ENCODE results near the gene CFAP92. TPM values are rescaled to one million over a fixed set of nuclear protein-coding genes. Genes with fewer than 3 reads are reported as not detected.
A peak's percentile ranks its signal among the peaks of the same experiment; 100 is the strongest.

CFAP92 gene
- total RNA-seq, 1 donor from 2014 or later: 0.52 TPM

DNA sequence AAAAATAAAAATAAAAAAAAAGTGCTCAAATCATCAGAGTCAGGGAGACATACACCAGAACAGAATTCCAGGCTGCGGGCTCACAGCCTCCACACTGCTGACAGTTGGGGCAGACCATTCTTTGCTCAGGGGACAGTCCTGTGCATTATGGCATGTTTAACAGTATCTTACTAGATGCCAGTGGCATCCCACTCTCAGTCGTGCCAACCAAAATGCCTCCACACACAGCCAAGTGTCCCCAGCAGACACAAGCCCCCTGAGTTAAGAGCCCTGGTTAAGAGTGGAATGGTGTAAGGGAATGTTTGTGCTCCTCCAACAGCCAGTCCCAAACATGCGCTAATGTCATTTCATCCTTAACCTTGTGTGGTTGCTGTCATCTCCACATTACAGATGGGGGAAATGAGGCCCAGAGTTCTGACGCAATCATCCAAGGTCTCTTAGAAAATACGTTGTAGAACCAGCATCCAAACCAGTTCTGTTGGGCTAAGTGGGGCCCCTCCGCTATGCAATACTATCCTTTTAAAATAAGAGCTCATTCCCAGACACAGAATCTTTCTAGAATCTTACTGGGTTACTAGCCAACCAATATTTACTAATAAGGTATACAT lies 26.0 kb downstream of the CFAP92 start:
- Mint-ChIP-seq H3K4me1 (ENCODE audit: low read depth, unreplicated experiment) (no peaks in the 10 kb centered on the region), H3K27ac (ENCODE audit: unreplicated experiment) (no peak overlapping the region), H3K9me3 (ENCODE audit: unreplicated experiment) (peaks cover 3% of the 10 kb centered on the region), H3K27me3 (ENCODE audit: low read depth, unreplicated experiment) (peaks cover 19% of the 10 kb centered on the region), H3K4me3 (ENCODE audit: unreplicated experiment) (no peak overlapping the region), H3K36me3 (ENCODE audit: low read depth, unreplicated experiment) (no peaks in the 10 kb centered on the region)
- H4K20me1 ChIP-seq (ENCODE audit: insufficient read depth, low read length): no peaks in the 10 kb centered on the region
- H3K9ac ChIP-seq (ENCODE audit: low read length): no peak overlapping the region
- no peaks in the 10 kb centered on the region for H3K79me2 ChIP-seq (ENCODE audit: insufficient read depth, low read length)
- no peaks in the 10 kb centered on the region for H3K9me3 ChIP-seq (ENCODE audit: insufficient read depth, low read depth, low read length)
- TF ChIP-seq, protein P1, sequence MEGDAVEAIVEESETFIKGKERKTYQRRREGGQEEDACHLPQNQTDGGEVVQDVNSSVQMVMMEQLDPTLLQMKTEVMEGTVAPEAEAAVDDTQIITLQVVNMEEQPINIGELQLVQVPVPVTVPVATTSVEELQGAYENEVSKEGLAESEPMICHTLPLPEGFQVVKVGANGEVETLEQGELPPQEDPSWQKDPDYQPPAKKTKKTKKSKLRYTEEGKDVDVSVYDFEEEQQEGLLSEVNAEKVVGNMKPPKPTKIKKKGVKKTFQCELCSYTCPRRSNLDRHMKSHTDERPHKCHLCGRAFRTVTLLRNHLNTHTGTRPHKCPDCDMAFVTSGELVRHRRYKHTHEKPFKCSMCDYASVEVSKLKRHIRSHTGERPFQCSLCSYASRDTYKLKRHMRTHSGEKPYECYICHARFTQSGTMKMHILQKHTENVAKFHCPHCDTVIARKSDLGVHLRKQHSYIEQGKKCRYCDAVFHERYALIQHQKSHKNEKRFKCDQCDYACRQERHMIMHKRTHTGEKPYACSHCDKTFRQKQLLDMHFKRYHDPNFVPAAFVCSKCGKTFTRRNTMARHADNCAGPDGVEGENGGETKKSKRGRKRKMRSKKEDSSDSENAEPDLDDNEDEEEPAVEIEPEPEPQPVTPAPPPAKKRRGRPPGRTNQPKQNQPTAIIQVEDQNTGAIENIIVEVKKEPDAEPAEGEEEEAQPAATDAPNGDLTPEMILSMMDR (IDR thresholded peaks at IDR 0.05; ENCODE audit: insufficient read depth, low read depth, low read length): no peak
- TF ChIP-seq EZH2 (IDR thresholded peaks at IDR 0.05; ENCODE audit: insufficient read depth, low read length): no peak
- H2AFZ ChIP-seq (ENCODE audit: low read depth, low read length): no peak overlapping the region
- peaks cover 8% of the 10 kb centered on the region for H3K27me3 ChIP-seq (ENCODE audit: insufficient read depth, low read length)
- FAIRE-seq: no peak
- DNase-seq (ENCODE audit: low read depth): no peak
- H3K4me3 ChIP-seq (ENCODE audit: insufficient read depth, low read depth, low read length): no peak overlapping the region
- H3K4me1 ChIP-seq (ENCODE audit: insufficient read depth, low read length): no peaks in the 10 kb centered on the region
- no peak overlapping the region for H3K4me2 ChIP-seq (ENCODE audit: low read length)
- H3K27ac ChIP-seq (ENCODE audit: low read depth, low read length): no peak overlapping the region
- no peaks in the 10 kb centered on the region for H3K36me3 ChIP-seq (ENCODE audit: insufficient read depth, low read length)

DNA sequence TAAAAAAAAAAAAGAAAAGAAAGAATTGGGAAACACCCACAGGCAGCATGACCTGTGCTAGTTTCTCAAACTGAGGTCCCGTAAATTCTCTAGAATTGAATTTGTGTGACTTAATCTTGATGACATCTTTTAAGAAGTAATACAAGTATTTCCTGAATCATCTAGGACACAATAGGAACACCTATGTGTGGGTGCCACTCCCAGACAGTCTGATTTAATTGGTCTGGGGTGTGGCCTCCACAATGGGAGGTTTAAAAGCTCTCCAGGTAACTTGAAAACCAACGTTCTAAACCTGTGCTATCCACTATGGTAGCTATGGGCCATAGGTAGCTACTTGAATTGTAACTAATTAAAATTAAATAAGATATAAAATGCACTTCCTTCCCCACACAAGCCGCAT lies 28.1 kb downstream of the CFAP92 start:
- no peaks in the 10 kb centered on the region for H3K4me1 Mint-ChIP-seq (ENCODE audit: low read depth, unreplicated experiment)
- H3K27me3 ChIP-seq (ENCODE audit: insufficient read depth, low read length): peaks cover 3% of the 10 kb centered on the region
- no peak for TF ChIP-seq EZH2 (IDR thresholded peaks at IDR 0.05; ENCODE audit: insufficient read depth, low read length)
- TF ChIP-seq, protein P1 (IDR thresholded peaks at IDR 0.05; ENCODE audit: insufficient read depth, low read depth, low read length): no peak
- peaks cover 38% of the 10 kb centered on the region for H3K27me3 Mint-ChIP-seq (ENCODE audit: low read depth, unreplicated experiment)
- H3K4me3 Mint-ChIP-seq (ENCODE audit: unreplicated experiment): no peak overlapping the region
- H3K9me3 ChIP-seq (ENCODE audit: insufficient read depth, low read depth, low read length): no peaks in the 10 kb centered on the region
- H2AFZ ChIP-seq (ENCODE audit: low read depth, low read length): no peak overlapping the region
- FAIRE-seq (no peak), DNase-seq (ENCODE audit: low read depth) (no peak)
- H3K36me3 Mint-ChIP-seq (ENCODE audit: low read depth, unreplicated experiment): no peaks in the 10 kb centered on the region
- H3K79me2 ChIP-seq (ENCODE audit: insufficient read depth, low read length): no peaks in the 10 kb centered on the region
- H3K36me3 ChIP-seq (ENCODE audit: insufficient read depth, low read length): no peaks in the 10 kb centered on the region
- no peak overlapping the region for H3K27ac Mint-ChIP-seq (ENCODE audit: unreplicated experiment)
- H3K9ac ChIP-seq (ENCODE audit: low read length): no peak overlapping the region
- no peaks in the 10 kb centered on the region for H4K20me1 ChIP-seq (ENCODE audit: insufficient read depth, low read length)
- no peak overlapping the region for H3K4me3 ChIP-seq (ENCODE audit: insufficient read depth, low read depth, low read length)
- H3K4me2 ChIP-seq (ENCODE audit: low read length): no peak overlapping the region
- H3K27ac ChIP-seq (ENCODE audit: low read depth, low read length): no peak overlapping the region
- H3K9me3 Mint-ChIP-seq (ENCODE audit: unreplicated experiment): peaks cover 3% of the 10 kb centered on the region
- no peaks in the 10 kb centered on the region for H3K4me1 ChIP-seq (ENCODE audit: insufficient read depth, low read length)

DNA sequence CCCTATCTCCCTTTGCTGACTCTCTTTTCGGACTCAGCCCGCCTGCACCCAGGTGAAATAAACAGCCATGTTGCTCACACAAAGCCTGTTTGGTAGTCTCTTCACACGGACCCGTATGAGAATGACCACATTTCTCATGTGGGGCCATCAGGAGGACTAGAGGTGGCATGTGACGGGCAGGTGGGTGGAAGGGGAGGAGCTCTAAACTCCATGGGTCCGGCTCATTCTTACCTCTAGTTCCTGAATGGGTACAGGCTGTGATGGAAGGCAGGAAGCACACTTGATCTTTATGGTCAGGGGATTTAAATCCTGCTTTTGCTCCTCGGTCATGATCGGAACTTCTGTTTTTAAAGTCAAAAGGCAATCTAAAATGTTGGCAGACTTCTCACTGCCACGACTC lies 28.6 kb downstream of the CFAP92 start:
- Histone ChIP-seq H4K20me1 (ENCODE audit: insufficient read depth, low read length) (no peaks in the 10 kb centered on the region), H3K9ac (ENCODE audit: low read length) (no peak overlapping the region), H3K4me2 (ENCODE audit: low read length) (no peak overlapping the region), H3K27ac (ENCODE audit: low read depth, low read length) (no peak overlapping the region), H3K27me3 (ENCODE audit: insufficient read depth, low read length) (peaks cover 3% of the 10 kb centered on the region), H3K4me1 (ENCODE audit: insufficient read depth, low read length) (no peaks in the 10 kb centered on the region), H3K9me3 (ENCODE audit: insufficient read depth, low read depth, low read length) (no peaks in the 10 kb centered on the region), H3K79me2 (ENCODE audit: insufficient read depth, low read length) (no peaks in the 10 kb centered on the region), H2AFZ (ENCODE audit: low read depth, low read length) (no peak overlapping the region), H3K36me3 (ENCODE audit: insufficient read depth, low read length) (no peaks in the 10 kb centered on the region), H3K4me3 (ENCODE audit: insufficient read depth, low read depth, low read length) (no peak overlapping the region)
- Mint-ChIP-seq H3K9me3 (ENCODE audit: unreplicated experiment) (peaks cover 3% of the 10 kb centered on the region), H3K36me3 (ENCODE audit: low read depth, unreplicated experiment) (no peaks in the 10 kb centered on the region), H3K4me3 (ENCODE audit: unreplicated experiment) (peak overlapping the region; percentile 45), H3K4me1 (ENCODE audit: low read depth, unreplicated experiment) (no peaks in the 10 kb centered on the region), H3K27me3 (ENCODE audit: low read depth, unreplicated experiment) (peaks cover 42% of the 10 kb centered on the region), H3K27ac (ENCODE audit: unreplicated experiment) (no peak overlapping the region)
- FAIRE-seq: no peak
- DNase-seq (ENCODE audit: low read depth): no peak
- no peak for TF ChIP-seq EZH2 (IDR thresholded peaks at IDR 0.05; ENCODE audit: insufficient read depth, low read length)
- TF ChIP-seq, protein P1 (IDR thresholded peaks at IDR 0.05; ENCODE audit: insufficient read depth, low read depth, low read length): no peak
